GM12878 (cell line): ENCODE data around the gene CTNNA3. TPM values are rescaled to one million over a fixed set of nuclear protein-coding genes. Genes with fewer than 3 reads are reported as not detected.

ENCODE experiments used
- ATAC-seq: fragments of 200-7000 bp; cut with Tn5 transposase; 3 replicates; pipeline ENCODE4 v1.9.1; 2020; ENCODE audit warnings: mild to moderate bottlenecking, moderate library complexity
- BruUV-seq: library from RNA; stranded (reverse); fragments of 400-500 nt; replicated peaks from 2 replicates; lab custom pipeline; 2021; lab: Mats Ljungman, UMichigan
- CTCF ChIA-PET: fragments of 300-600 bp; sonication (Branson Sonifier 250); formaldehyde crosslinking; extraction: SDS; loops from one replicate; lab custom pipeline; 2021; ENCODE audit warnings: inconsistent platforms; lab: Yijun Ruan, JAX
- POLR2A ChIA-PET: fragments of 350-600 bp; formaldehyde crosslinking; extraction: SDS; loops from one replicate; lab custom pipeline; 2021; ENCODE audit warnings: inconsistent platforms; lab: Charles Lee
- RAD21 ChIA-PET: fragments of 300-600 bp; sonication (Branson Sonifier 250); formaldehyde crosslinking; loops from one replicate; lab custom pipeline; 2023; ENCODE audit warnings: antibody characterized with exemption; ENCODE audit not compliant: unreplicated experiment; lab: Charles Lee
- SMC1A ChIA-PET: fragments of 300-600 bp; sonication (Branson Sonifier 250); formaldehyde crosslinking; loops from one replicate; lab custom pipeline; 2023; ENCODE audit not compliant: unreplicated experiment, uncharacterized antibody; lab: Charles Lee
- DNase-seq: peaks from one replicate; pipeline ENCODE4 v3.0.0-alpha.2; 2011; ENCODE audit warnings: low read depth, low spot score
- FAIRE-seq: peaks from 3 replicates; lab custom pipeline; 2011; peaks lifted over from hg19 to GRCh38; lab: Jason Lieb, UNC
- H2AFZ ChIP-seq: 2 replicates; pipeline ENCODE4 v1.6.0; 2011; ENCODE audit warnings: low read depth, low read length, control low read depth; ENCODE audit not compliant: control insufficient read depth
- H3K27ac ChIP-seq: 2 replicates; pipeline ENCODE4 v1.5.1; 2011; ENCODE audit warnings: control low read depth; ENCODE audit not compliant: control insufficient read depth, insufficient read depth
- H3K27me3 ChIP-seq, 2 experiments: replicated peaks in 1 of 2; 2 replicates each; pipeline versions ENCODE4 v1.6.0 to v1.6.1; 2011; ENCODE audit warnings: low read length in 1 of 2; ENCODE audit not compliant: control insufficient read depth in 2 of 2, insufficient read depth in 2 of 2
- H3K36me3 ChIP-seq, 2 experiments: 2 replicates each; pipeline ENCODE4 v1.5.1; 2011; ENCODE audit warnings: low read length in 1 of 2; ENCODE audit not compliant: control insufficient read depth in 2 of 2, insufficient read depth in 2 of 2
- H3K4me1 ChIP-seq: 2 replicates; pipeline ENCODE4 v1.6.1; 2011; ENCODE audit warnings: mild to moderate bottlenecking, low read length, moderate library complexity, mixed read lengths; ENCODE audit not compliant: control insufficient read depth, insufficient read depth
- H3K4me2 ChIP-seq: 2 replicates; pipeline ENCODE4 v1.6.0; 2011; ENCODE audit warnings: control low read depth; ENCODE audit not compliant: control insufficient read depth, insufficient read depth
- H3K4me3 ChIP-seq: fragments of 200-600 bp; sonication (generic); 2 replicates; pipeline ENCODE4 v1.5.1; 2016
- H3K79me2 ChIP-seq: 2 replicates; pipeline ENCODE4 v1.6.0; 2011; ENCODE audit warnings: low read length; ENCODE audit not compliant: control insufficient read depth, insufficient read depth
- H3K9ac ChIP-seq: 2 replicates; pipeline ENCODE4 v1.8.0; 2011; ENCODE audit warnings: low read length, control low read depth, mixed read lengths; ENCODE audit not compliant: control insufficient read depth, insufficient read depth
- H3K9me3 ChIP-seq: replicated peaks from 3 replicates; pipeline ENCODE4 v1.5.1; 2011; ENCODE audit warnings: mild to moderate bottlenecking, low read length; ENCODE audit not compliant: control insufficient read depth, insufficient read depth
- H4K20me1 ChIP-seq: 2 replicates; pipeline ENCODE4 v1.6.0; 2011; ENCODE audit not compliant: control insufficient read depth, insufficient read depth
- BCL11A ChIP-seq: IDR thresholded peaks from 2 replicates; pipeline ENCODE4 v1.6.1; 2011; ENCODE audit warnings: low read depth, low read length
- ETV6 ChIP-seq, 2 experiments: fragments of 450-650 bp in 1 of 2; IDR thresholded peaks in 1 of 2; conservative IDR thresholded peaks in 1 of 2; 2 replicates each; pipeline ENCODE4 v1.6.1; 2014; ENCODE audit warnings: antibody characterized with exemption in 1 of 2, borderline replicate concordance in 1 of 2, low read depth in 1 of 2, mild to moderate bottlenecking in 1 of 2, moderate library complexity in 1 of 2
- FOXK2 ChIP-seq: fragments of 450-650 bp; IDR thresholded peaks from 2 replicates; pipeline ENCODE4 v1.6.1; 2017; ENCODE audit warnings: mild to moderate bottlenecking, moderate library complexity
- HDAC6 ChIP-seq: fragments of 200-600 bp; sonication (generic); IDR thresholded peaks from one replicate; pipeline ENCODE4 v1.8.0; 2017; ENCODE audit warnings: antibody characterized with exemption; ENCODE audit not compliant: unreplicated experiment
- JUNB ChIP-seq: IDR thresholded peaks from 2 replicates; pipeline ENCODE4 v1.6.1; 2016; ENCODE audit warnings: antibody characterized with exemption, mild to moderate bottlenecking
- MYC ChIP-seq: IDR thresholded peaks from 2 replicates; pipeline ENCODE4 v1.6.1; 2011; ENCODE audit warnings: mild to moderate bottlenecking, low read length, moderate library complexity, inconsistent platforms; ENCODE audit not compliant: insufficient read depth, insufficient replicate concordance, insufficient read length, severe bottlenecking
- NFIC ChIP-seq: IDR thresholded peaks from 2 replicates; pipeline ENCODE4 v1.6.1; 2012; ENCODE audit warnings: low read depth, mild to moderate bottlenecking, inconsistent platforms, low read length, moderate library complexity
- NRF1 ChIP-seq: conservative IDR thresholded peaks from 2 replicates; pipeline ENCODE4 v1.6.1; 2011; ENCODE audit warnings: mild to moderate bottlenecking, low read depth, low read length, improper control_type of control experiment
- PML ChIP-seq: IDR thresholded peaks from 2 replicates; pipeline ENCODE4 v1.6.1; 2012; ENCODE audit warnings: low read length, inconsistent platforms
- POLR2AphosphoS2 ChIP-seq: IDR thresholded peaks from 2 replicates; pipeline ENCODE4 v1.6.1; 2011; ENCODE audit warnings: low read depth, mild to moderate bottlenecking, low read length, improper control_type of control experiment, moderate library complexity
- SIX5 ChIP-seq: IDR thresholded peaks from 2 replicates; pipeline ENCODE4 v1.6.1; 2011; ENCODE audit warnings: mild to moderate bottlenecking, low read depth, low read length, moderate library complexity; ENCODE audit not compliant: severe bottlenecking
- SMAD1 ChIP-seq: fragments of 450-650 bp; IDR thresholded peaks from 2 replicates; pipeline ENCODE4 v1.6.1; 2018; ENCODE audit warnings: mild to moderate bottlenecking, low read depth; ENCODE audit not compliant: partially characterized antibody
- SMAD5 ChIP-seq: IDR thresholded peaks from 2 replicates; pipeline ENCODE4 v1.6.1; 2016; ENCODE audit warnings: antibody characterized with exemption, low read depth
- SMC3 ChIP-seq: IDR thresholded peaks from 2 replicates; pipeline ENCODE4 v1.6.1; 2011; ENCODE audit warnings: low read length, improper control_type of control experiment, borderline replicate concordance
- SP1 ChIP-seq: IDR thresholded peaks from one replicate; pipeline ENCODE4 v1.6.1; 2011; ENCODE audit warnings: low read depth, low read length
- STAT3 ChIP-seq: IDR thresholded peaks from 2 replicates; pipeline ENCODE4 v1.6.1; 2011; ENCODE audit warnings: low read depth, low read length, improper control_type of control experiment
- YBX1 ChIP-seq: fragments of 450-650 bp; IDR thresholded peaks from 2 replicates; pipeline ENCODE4 v1.6.1; 2016; ENCODE audit warnings: antibody characterized with exemption
- ZBED1 ChIP-seq: IDR thresholded peaks from 2 replicates; pipeline ENCODE4 v1.6.1; 2016; ENCODE audit warnings: borderline replicate concordance
- ZNF207 ChIP-seq: fragments of 450-650 bp; IDR thresholded peaks from 2 replicates; pipeline ENCODE4 v1.6.1; 2014; ENCODE audit warnings: antibody characterized with exemption, mild to moderate bottlenecking, borderline replicate concordance
- ZSCAN29 ChIP-seq: fragments of 450-650 bp; IDR thresholded peaks from 2 replicates; pipeline ENCODE4 v1.6.1; 2017; ENCODE audit warnings: mild to moderate bottlenecking, moderate library complexity
- WGBS: methylation state at CpG from one replicate; pipeline ENCODE4 v1.1.6; 2016; ENCODE audit warnings: low lambda C conversion rate; ENCODE audit not compliant: insufficient replicate concordance, insufficient coverage; ENCODE audit errors: missing lambda C conversion rate; 5-methylcytosine and 5-hydroxymethylcytosine counted together
- in situ Hi-C: fragments of 300-500 bp; cut with MboI; formaldehyde crosslinking; loops from 9 replicates; pipeline ENCODE4 v1.14.3; 2018; ENCODE audit warnings: mixed read lengths
- intact Hi-C: fragments of 100-400 bp; cut with micrococcal nuclease; formaldehyde crosslinking; loops from one replicate; pipeline ENCODE4 v1.14.2; 2022; ENCODE audit not compliant: unreplicated experiment
- polyA plus RNA-seq, 11 experiments: library from polyadenylated mRNA; depleted of rRNA in 4 of 11; unstranded in 6 of 11; stranded (reverse) in 5 of 11; fragments of >200 nt; fragmentation: Nextera tagmentation in 4 of 11; fragmentation: Illumina TruSeq in 1 of 11; extraction: Ambion mirVana in 4 of 11; extraction: Trizol in 1 of 11; gene quantifications; 1 replicate in 1 of 11; 2 replicates in 10 of 11; pipeline versions ENCODE4 v1.2.1 to v1.2.3, GENCODE V29; 2011 to 2016; ENCODE audit warnings: inconsistent platforms in 2 of 11, missing spikeins in 2 of 11, low read depth in 1 of 11
- total RNA-seq, 4 experiments: library from RNA; depleted of rRNA in 3 of 4; stranded (reverse); fragments of >200 nt in 3 of 4; fragmentation: Illumina TruSeq in 1 of 4; extraction: Trizol in 1 of 4; gene quantifications; 2 replicates each; pipeline versions ENCODE4 v1.2.1 to v1.2.3, GENCODE V29; 2013 to 2021

CTNNA3 gene
- total and polyA plus RNA-seq, 10 of the 15 experiments (the other 5 are each of a cell fraction or from before 2014, with no cell fraction given) = under 0.01 to 4.5 (median 0.22) TPM; not detected in 2

DNA sequence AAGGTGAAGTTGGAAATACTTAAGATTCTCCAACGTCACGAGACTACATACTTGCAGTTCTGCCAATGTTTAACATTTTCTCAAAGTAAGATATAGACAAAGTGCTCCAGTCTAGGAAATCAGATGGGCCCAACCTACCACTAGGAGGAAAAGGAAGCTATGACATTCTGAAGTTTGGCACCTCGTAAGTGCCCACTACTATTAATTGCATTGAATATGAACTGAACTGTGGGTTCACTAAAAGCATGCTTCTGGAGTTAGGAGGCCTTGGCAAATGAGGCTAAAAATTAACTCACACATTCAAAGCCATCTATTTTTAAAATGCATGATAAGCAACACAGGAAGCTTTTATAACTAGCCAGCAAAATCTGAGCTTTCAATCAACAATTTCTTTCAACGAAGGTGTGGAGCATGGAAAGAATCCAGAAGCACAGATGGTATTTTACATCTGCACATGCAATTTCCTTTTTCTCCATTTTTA, 620.5 kb downstream of the CTNNA3 start:
- no peaks in the 10 kb centered on the region for H3K36me3 ChIP-seq

More for the DNA sequence above, 620.5 kb downstream of the CTNNA3 start:
- Histone ChIP-seq H3K9ac (no peak overlapping the region), H3K4me2 (no peak overlapping the region)
- TF ChIP-seq YBX1 (no peak), ZBED1 (no peak), MYC (no peak), NFIC (no peak), HDAC6 (no peak), SMAD1 (no peak), POLR2AphosphoS2 (no peak), ZNF207 (no peak), BCL11A (no peak), ZSCAN29 (no peak), STAT3 (no peak), PML (no peak), SP1 (no peak), SIX5 (no peak), FOXK2 (no peak), SMC3 (no peak), ETV6 (conservative IDR thresholded peaks at IDR 0.05 in 1 of 2, IDR thresholded peaks at IDR 0.05 in 1 of 2; ENCODE audit: borderline replicate concordance in 1 of 2, low read depth in 1 of 2) (no peak), JUNB (no peak), NRF1 (no peak), SMAD5 (no peak)
- TF ChIP-seq, all 136 proteins: peak for 0
- Histone ChIP-seq H3K27ac (no peak overlapping the region), H3K4me3 (no peak overlapping the region), H2AFZ (no peak overlapping the region), H3K4me1 (no peaks in the 10 kb centered on the region), H3K9me3 (no peaks in the 10 kb centered on the region), H4K20me1 (no peaks in the 10 kb centered on the region), H3K27me3 (no peaks in the 10 kb centered on the region), H3K79me2 (no peaks in the 10 kb centered on the region)
- FAIRE-seq = no peak
- 4% methylated on average over 4 of the region's 4 CpGs for WGBS
- intact Hi-C loops = no loop called here
- ChIA-PET RAD21 (interaction anchor here (1.0 kb wide), 1 partner anchor 147 kb away, joined by 3 read pairs; no protein-coding TSS in a partner anchor), CTCF (interaction anchor here (0.8 to 1.0 kb wide), 2 partner anchors 68 to 144 kb away, joined by 3 read pairs; no protein-coding TSS in a partner anchor), POLR2A (no interaction called here), SMC1A (interaction anchor here (1.0 to 2.0 kb wide), 10 partner anchors 8 to 431 kb away, joined by 3 to 5 read pairs (median 4); no protein-coding TSS in a partner anchor)
- in situ Hi-C loops = no loop called here
- no TSS peak for BruUV-seq
- no peak for DNase-seq
- ATAC-seq = no peak
